ENCODE data around the gene TRMT2A.

The TRMT2A gene

GRCh38 chr22:20138868-20139267 lies 21.8 kb upstream of the TRMT2A start:
- DNase-seq (ENCODE audit: low read depth): no peak

GRCh38 chr22:20138417-20138738 lies 21.4 kb upstream of the TRMT2A start:
- no peak for DNase-seq (ENCODE audit: low read depth)
- no peak overlapping the region for H3K4me3 ChIP-seq (ENCODE audit: low read depth, low read length)
- no peak for TF ChIP-seq CTCF (IDR thresholded peaks at IDR 0.05; ENCODE audit: low read depth, low read length, missing control alignments)

More at GRCh38 chr22:20138868-20139267, 21.8 kb upstream of the TRMT2A start:
- no peak overlapping the region for H3K4me3 ChIP-seq (ENCODE audit: low read depth, low read length)
- no peak for TF ChIP-seq CTCF (IDR thresholded peaks at IDR 0.05; ENCODE audit: low read depth, low read length, missing control alignments)

GRCh38 chr22:20137671-20138416 lies 20.8 kb upstream of the TRMT2A start:
- DNase-seq (ENCODE audit: low read depth): no peak
- H3K4me3 ChIP-seq (ENCODE audit: low read depth, low read length): no peak overlapping the region
- TF ChIP-seq CTCF (IDR thresholded peaks at IDR 0.05; ENCODE audit: low read depth, low read length, missing control alignments): no peak

GRCh38 chr22:20137113-20137512 lies 20.1 kb upstream of the TRMT2A start:
- no peak overlapping the region for H3K4me3 ChIP-seq (ENCODE audit: low read depth, low read length)
- no peak for DNase-seq (ENCODE audit: low read depth)
- TF ChIP-seq CTCF (IDR thresholded peaks at IDR 0.05; ENCODE audit: low read depth, low read length, missing control alignments): no peak

GRCh38 chr22:20136603-20136873 lies 19.5 kb upstream of the TRMT2A start:
- H3K4me3 ChIP-seq (ENCODE audit: low read depth, low read length): no peak overlapping the region
- no peak for TF ChIP-seq CTCF (IDR thresholded peaks at IDR 0.05; ENCODE audit: low read depth, low read length, missing control alignments)
- DNase-seq (ENCODE audit: low read depth): no peak

- no peak for TF ChIP-seq CTCF (IDR thresholded peaks at IDR 0.05; ENCODE audit: low read depth, low read length, missing control alignments)
- no peak for DNase-seq (ENCODE audit: low read depth)
- H3K4me3 ChIP-seq (ENCODE audit: low read depth, low read length): no peak overlapping the region
These were observed 19.0 kb upstream of the TRMT2A start for GRCh38 chr22:20135806-20136602.

- TF ChIP-seq CTCF (IDR thresholded peaks at IDR 0.05; ENCODE audit: low read depth, low read length, missing control alignments): no peak
- no peak overlapping the region for H3K4me3 ChIP-seq (ENCODE audit: low read depth, low read length)
- DNase-seq (ENCODE audit: low read depth): no peak
These were observed 18.2 kb upstream of the TRMT2A start for GRCh38 chr22:20135265-20135664.

Measured in GM12864 (cell line).